ENCODE data around the gene LETM1. TPM values are rescaled to one million over a fixed set of nuclear protein-coding genes. Genes with fewer than 3 reads are reported as not detected.

The LETM1 gene
- total and polyA plus RNA-seq, 4 donors: 21.7 to 47.1 (median 26.8) TPM

DNA sequence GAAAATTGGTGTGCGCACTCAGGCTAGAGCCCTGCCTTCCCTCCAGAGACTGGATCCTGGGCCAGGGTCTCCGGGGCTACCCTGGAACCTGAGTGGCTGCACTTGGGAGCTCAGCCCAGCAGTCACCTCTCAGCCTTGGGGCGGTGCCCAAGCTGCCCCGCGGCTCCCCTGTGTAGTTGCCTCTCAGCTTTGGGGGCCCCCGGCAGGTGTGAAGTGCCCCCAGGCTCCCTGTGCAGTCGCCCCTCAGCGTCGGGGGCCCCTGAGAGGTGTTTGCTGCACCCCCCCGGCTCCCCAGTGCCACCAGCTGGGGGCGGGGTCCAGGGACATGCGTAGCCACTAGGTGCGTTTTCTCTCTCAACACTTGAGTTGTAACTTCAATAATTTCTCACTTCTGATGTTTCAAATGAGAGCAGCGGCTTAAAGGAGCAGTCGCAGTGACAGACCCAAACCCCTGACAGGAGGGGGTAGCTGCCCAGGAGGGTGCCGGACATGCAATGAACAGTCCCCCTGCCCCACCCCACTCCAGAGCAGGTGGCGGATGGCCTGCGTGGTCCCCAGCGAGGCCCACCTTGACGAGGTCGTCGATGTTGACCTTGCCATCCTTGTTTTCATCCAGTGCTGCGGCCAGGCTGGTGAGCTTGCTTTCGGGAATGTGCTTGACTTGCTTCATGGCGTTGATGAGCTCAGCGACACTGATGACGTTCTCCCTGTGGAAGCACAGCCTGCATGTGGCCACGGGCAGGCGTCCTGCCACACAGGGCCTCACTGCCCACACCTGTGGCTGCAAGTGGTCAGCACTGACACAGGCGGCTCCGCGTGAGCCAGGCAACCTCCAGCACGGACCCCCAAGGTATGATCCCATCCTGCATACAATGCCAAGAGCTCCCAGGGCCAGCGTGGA lies 40.6 kb downstream of the LETM1 start:
- Histone ChIP-seq H3K4me1 (ENCODE audit: control insufficient read depth in 5 of 5, insufficient read depth in 5 of 5, low read length in 5 of 5) (peaks cover 0 to 9% (median 0%) of the 10 kb centered on the region in 5 donors), H3K27ac (ENCODE audit: low read depth in 1 of 2, low read length in 1 of 2) (no peak overlapping the region), H3K9me3 (ENCODE audit: control insufficient read depth in 4 of 4, insufficient read depth in 3 of 4, low read length in 3 of 4) (peaks cover 0 to 3% (median 0%) of the 10 kb centered on the region in 4 donors), H3K36me3 (ENCODE audit: control insufficient read depth in 4 of 4, insufficient read depth in 4 of 4, low read length in 4 of 4) (peaks cover 16 to 50% (median 26%) of the 10 kb centered on the region in 4 donors), H3K4me3 (no peak overlapping the region), H3K27me3 (ENCODE audit: control insufficient read depth in 3 of 3, insufficient read depth in 3 of 3, low read length in 2 of 3) (no peaks in the 10 kb centered on the region), H3K9ac (ENCODE audit: insufficient read depth in 1 of 2, low read length in 2 of 2) (no peak overlapping the region)
- DNase-seq (no peak), ATAC-seq (ENCODE audit: insufficient read depth, low FRiP score) (no peak)
- TF ChIP-seq, protein P1, sequence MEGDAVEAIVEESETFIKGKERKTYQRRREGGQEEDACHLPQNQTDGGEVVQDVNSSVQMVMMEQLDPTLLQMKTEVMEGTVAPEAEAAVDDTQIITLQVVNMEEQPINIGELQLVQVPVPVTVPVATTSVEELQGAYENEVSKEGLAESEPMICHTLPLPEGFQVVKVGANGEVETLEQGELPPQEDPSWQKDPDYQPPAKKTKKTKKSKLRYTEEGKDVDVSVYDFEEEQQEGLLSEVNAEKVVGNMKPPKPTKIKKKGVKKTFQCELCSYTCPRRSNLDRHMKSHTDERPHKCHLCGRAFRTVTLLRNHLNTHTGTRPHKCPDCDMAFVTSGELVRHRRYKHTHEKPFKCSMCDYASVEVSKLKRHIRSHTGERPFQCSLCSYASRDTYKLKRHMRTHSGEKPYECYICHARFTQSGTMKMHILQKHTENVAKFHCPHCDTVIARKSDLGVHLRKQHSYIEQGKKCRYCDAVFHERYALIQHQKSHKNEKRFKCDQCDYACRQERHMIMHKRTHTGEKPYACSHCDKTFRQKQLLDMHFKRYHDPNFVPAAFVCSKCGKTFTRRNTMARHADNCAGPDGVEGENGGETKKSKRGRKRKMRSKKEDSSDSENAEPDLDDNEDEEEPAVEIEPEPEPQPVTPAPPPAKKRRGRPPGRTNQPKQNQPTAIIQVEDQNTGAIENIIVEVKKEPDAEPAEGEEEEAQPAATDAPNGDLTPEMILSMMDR (IDR thresholded peaks at IDR 0.05; ENCODE audit: control extremely low read depth, extremely low read depth): no peak
- 92 to 95% methylated on average over 34 of the region's 34 CpGs for WGBS, 2 donors

GRCh38 chr4:1814453-1814852 lies 41.5 kb downstream of the LETM1 start:
- WGBS, 2 donors: 90 to 97% methylated on average over 8 of the region's 8 CpGs
- ATAC-seq (ENCODE audit: insufficient read depth, low FRiP score): no peak
- H3K9ac ChIP-seq (ENCODE audit: insufficient read depth in 1 of 2, low read length in 2 of 2): no peak overlapping the region
- no peaks in the 10 kb centered on the region for H3K27me3 ChIP-seq (ENCODE audit: control insufficient read depth in 3 of 3, insufficient read depth in 3 of 3, low read length in 2 of 3)
- peaks cover 0 to 14% (median 0%) of the 10 kb centered on the region in 5 donors for H3K4me1 ChIP-seq (ENCODE audit: control insufficient read depth in 5 of 5, insufficient read depth in 5 of 5, low read length in 5 of 5)
- TF ChIP-seq, protein P1 (IDR thresholded peaks at IDR 0.05; ENCODE audit: control extremely low read depth, extremely low read depth): no peak
- H3K9me3 ChIP-seq (ENCODE audit: control insufficient read depth in 4 of 4, insufficient read depth in 3 of 4, low read length in 3 of 4): peaks cover 0 to 3% (median 0%) of the 10 kb centered on the region in 4 donors
- H3K27ac ChIP-seq (ENCODE audit: low read depth in 1 of 2, low read length in 1 of 2): no peak overlapping the region
- no peak overlapping the region for H3K4me3 ChIP-seq
- H3K36me3 ChIP-seq (ENCODE audit: control insufficient read depth in 4 of 4, insufficient read depth in 4 of 4, low read length in 4 of 4): peaks cover 10 to 47% (median 26%) of the 10 kb centered on the region in 4 donors
- DNase-seq: no peak

DNA sequence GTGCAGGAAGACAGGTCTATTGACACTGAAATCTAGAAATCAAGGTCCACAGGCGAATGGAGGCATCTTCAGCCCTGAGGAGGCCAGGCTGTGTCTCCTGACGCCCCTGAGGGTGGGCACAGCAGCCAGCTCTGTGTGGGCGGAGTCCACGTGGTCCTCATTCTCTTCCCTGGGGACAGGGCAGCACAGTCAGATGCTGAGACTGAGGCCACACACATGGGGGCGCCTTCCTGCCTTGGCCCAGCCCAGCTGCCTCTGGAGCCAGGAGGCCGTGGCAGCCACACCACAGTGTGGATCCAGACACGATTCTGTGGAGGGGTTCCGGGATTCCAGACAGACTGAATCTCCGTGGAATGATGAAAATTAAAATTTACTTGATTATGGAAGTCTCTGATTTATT lies 42.0 kb downstream of the LETM1 start:
- ATAC-seq (ENCODE audit: insufficient read depth, low FRiP score) (no peak), DNase-seq (no peak)
- peaks cover 0 to 3% (median 0%) of the 10 kb centered on the region in 4 donors for H3K9me3 ChIP-seq (ENCODE audit: control insufficient read depth in 4 of 4, insufficient read depth in 3 of 4, low read length in 3 of 4)
- H3K4me3 ChIP-seq: no peak overlapping the region
- no peak overlapping the region for H3K9ac ChIP-seq (ENCODE audit: insufficient read depth in 1 of 2, low read length in 2 of 2)
- H3K4me1 ChIP-seq (ENCODE audit: control insufficient read depth in 5 of 5, insufficient read depth in 5 of 5, low read length in 5 of 5): peaks cover 0 to 15% (median 0%) of the 10 kb centered on the region in 5 donors
- TF ChIP-seq, protein P1 (IDR thresholded peaks at IDR 0.05; ENCODE audit: control extremely low read depth, extremely low read depth): no peak
- H3K27ac ChIP-seq (ENCODE audit: low read depth in 1 of 2, low read length in 1 of 2): no peak overlapping the region
- peaks cover 9 to 43% (median 26%) of the 10 kb centered on the region in 4 donors for H3K36me3 ChIP-seq (ENCODE audit: control insufficient read depth in 4 of 4, insufficient read depth in 4 of 4, low read length in 4 of 4)
- no peaks in the 10 kb centered on the region for H3K27me3 ChIP-seq (ENCODE audit: control insufficient read depth in 3 of 3, insufficient read depth in 3 of 3, low read length in 2 of 3)
- WGBS, 2 donors: 74 to 76% methylated on average over 9 of the region's 9 CpGs

Data from lung (tissue), 12 donors.